DOHH2 (cell line): Measurements from ENCODE around the gene COL17A1.

ENCODE experiments used
- H3F3A ChIP-seq: fragments of 200-600 bp; sonication (generic), shearing (Covaris generic); 2 replicates; pipeline ENCODE4 v1.6.0; 2016; ENCODE audit warnings: antibody characterized with exemption, mild to moderate bottlenecking; ENCODE audit not compliant: control insufficient read depth, insufficient read depth
- H3K27ac ChIP-seq: fragments of 200-600 bp; sonication (generic); 2 replicates; pipeline ENCODE4 v1.5.1; 2014; ENCODE audit warnings: low read depth, mild to moderate bottlenecking, low read length, moderate library complexity
- H3K27me3 ChIP-seq: fragments of 200-600 bp; sonication (generic); 2 replicates; pipeline ENCODE4 v1.6.1; 2014; ENCODE audit warnings: mild to moderate bottlenecking, low read length, mixed read lengths; ENCODE audit not compliant: control insufficient read depth
- H3K36me3 ChIP-seq: fragments of 200-600 bp; sonication (generic); 2 replicates; pipeline ENCODE4 v1.6.1; 2014; ENCODE audit warnings: mild to moderate bottlenecking, low read length, moderate library complexity, mixed read lengths; ENCODE audit not compliant: control insufficient read depth
- H3K4me1 ChIP-seq: fragments of 200-600 bp; sonication (generic); 2 replicates; pipeline ENCODE4 v1.6.1; 2014; ENCODE audit warnings: mild to moderate bottlenecking, low read length, mixed read lengths; ENCODE audit not compliant: control insufficient read depth
- H3K4me2 ChIP-seq: fragments of 200-600 bp; sonication (generic); 2 replicates; pipeline ENCODE4 v1.6.0; 2014; ENCODE audit warnings: mild to moderate bottlenecking, low read length, moderate library complexity
- H3K4me3 ChIP-seq: fragments of 200-600 bp; sonication (generic); 2 replicates; pipeline ENCODE4 v1.5.1; 2014; ENCODE audit warnings: mild to moderate bottlenecking, low read length, mixed read lengths
- H3K79me2 ChIP-seq: fragments of 200-600 bp; sonication (generic); 2 replicates; pipeline ENCODE4 v1.6.1; 2014; ENCODE audit warnings: mild to moderate bottlenecking, low read length, mixed read lengths; ENCODE audit not compliant: control insufficient read depth
- H3K9me2 ChIP-seq: fragments of 200-600 bp; sonication (generic); replicated peaks from 2 replicates; pipeline ENCODE4 v1.6.1; 2014; ENCODE audit warnings: mild to moderate bottlenecking, low read length, mixed read lengths; ENCODE audit not compliant: control insufficient read depth
- H3K9me3 ChIP-seq: fragments of 200-600 bp; sonication (generic); 2 replicates; pipeline ENCODE4 v1.6.1; 2014; ENCODE audit warnings: antibody characterized with exemption, low read length, mixed read lengths; ENCODE audit not compliant: control insufficient read depth, insufficient read depth
- H4K20me1 ChIP-seq: fragments of 200-600 bp; sonication (generic); 2 replicates; pipeline ENCODE4 v1.6.0; 2014; ENCODE audit warnings: low read depth, mild to moderate bottlenecking, antibody characterized with exemption, low read length, moderate library complexity; ENCODE audit not compliant: control insufficient read depth, insufficient read depth
- EZH2phosphoT487 ChIP-seq: fragments of 200-600 bp; sonication (generic); IDR thresholded peaks from 2 replicates; pipeline ENCODE4 v1.6.1; 2017; ENCODE audit warnings: borderline replicate concordance, mild to moderate bottlenecking, antibody characterized with exemption, low read length, moderate library complexity, mixed read lengths
- TF ChIP-seq, protein P1 (sequence below): fragments of 200-600 bp; sonication (generic); IDR thresholded peaks from one replicate; pipeline ENCODE4 v1.5.1; 2014; ENCODE audit warnings: antibody characterized with exemption, mild to moderate bottlenecking, low read depth, low read length; ENCODE audit not compliant: poor library complexity, severe bottlenecking

COL17A1 gene

DNA sequence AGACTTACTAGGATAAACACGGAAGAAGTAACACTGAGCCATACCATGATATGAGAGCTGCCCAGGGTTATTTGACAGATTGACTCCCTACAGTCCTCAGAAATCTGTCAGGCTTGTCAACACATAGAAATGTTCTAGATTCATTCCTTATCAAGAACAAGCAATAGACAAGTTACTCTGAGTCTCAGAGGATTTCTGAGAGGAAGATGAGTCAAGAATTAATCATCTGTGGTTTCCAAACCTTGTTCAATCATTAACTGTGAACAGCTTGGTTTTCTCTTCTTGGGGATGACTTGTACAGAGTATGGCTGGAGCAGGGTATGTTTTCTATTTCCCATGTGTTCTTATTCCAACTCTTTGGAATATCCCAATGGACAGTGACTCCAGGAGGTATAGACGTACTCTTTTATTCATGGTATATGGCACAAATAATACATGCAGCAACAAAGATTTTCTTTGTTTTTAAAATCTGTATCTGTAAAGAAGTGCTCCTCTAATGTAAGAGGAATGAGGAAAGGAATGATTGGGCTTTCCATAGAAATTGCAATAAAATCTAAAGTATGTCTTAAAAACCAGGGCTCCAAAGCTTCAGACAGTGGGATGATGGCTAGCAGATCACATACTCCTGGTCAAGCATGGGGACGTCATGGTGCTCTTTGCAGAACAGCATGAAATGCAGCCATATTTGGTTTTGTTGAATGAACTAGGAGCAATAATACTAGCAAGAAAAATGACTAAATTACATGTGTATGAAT is 24.4 kb upstream of the COL17A1 start:
- Histone ChIP-seq H3K27ac (no peak overlapping the region), H3K36me3 (no peaks in the 10 kb centered on the region), H3K4me1 (peaks cover 6% of the 10 kb centered on the region), H3K9me3 (no peaks in the 10 kb centered on the region), H3K79me2 (no peaks in the 10 kb centered on the region), H3K9me2 (no peaks in the 10 kb centered on the region), H3K4me2 (no peak overlapping the region), H3K4me3 (no peak overlapping the region), H3F3A (no peaks in the 10 kb centered on the region), H3K27me3 (peaks cover 9% of the 10 kb centered on the region), H4K20me1 (no peaks in the 10 kb centered on the region)
- no peak for TF ChIP-seq EZH2phosphoT487
- TF ChIP-seq, protein P1, sequence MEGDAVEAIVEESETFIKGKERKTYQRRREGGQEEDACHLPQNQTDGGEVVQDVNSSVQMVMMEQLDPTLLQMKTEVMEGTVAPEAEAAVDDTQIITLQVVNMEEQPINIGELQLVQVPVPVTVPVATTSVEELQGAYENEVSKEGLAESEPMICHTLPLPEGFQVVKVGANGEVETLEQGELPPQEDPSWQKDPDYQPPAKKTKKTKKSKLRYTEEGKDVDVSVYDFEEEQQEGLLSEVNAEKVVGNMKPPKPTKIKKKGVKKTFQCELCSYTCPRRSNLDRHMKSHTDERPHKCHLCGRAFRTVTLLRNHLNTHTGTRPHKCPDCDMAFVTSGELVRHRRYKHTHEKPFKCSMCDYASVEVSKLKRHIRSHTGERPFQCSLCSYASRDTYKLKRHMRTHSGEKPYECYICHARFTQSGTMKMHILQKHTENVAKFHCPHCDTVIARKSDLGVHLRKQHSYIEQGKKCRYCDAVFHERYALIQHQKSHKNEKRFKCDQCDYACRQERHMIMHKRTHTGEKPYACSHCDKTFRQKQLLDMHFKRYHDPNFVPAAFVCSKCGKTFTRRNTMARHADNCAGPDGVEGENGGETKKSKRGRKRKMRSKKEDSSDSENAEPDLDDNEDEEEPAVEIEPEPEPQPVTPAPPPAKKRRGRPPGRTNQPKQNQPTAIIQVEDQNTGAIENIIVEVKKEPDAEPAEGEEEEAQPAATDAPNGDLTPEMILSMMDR: no peak

DNA sequence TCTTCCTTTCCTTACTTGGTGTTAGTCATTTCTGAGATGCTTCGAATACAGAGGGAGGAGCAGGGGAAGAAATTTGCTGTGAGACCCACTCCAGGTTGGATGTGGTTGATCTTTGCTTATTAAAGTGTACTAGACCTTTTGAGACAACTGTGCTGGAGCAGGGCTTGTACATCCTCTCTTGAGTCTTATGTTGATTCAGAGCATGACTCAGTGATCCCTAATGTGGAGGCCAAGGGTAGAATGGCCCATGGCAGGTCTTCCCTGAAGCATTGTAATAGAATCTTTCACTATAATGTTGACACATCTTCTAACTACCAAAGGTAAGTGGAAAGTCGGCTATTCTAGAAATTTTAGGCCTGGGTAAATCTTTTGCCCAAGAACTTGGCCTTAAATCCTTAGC is 19.2 kb upstream of the COL17A1 start:
- Histone ChIP-seq H3K27ac (no peak overlapping the region), H4K20me1 (no peaks in the 10 kb centered on the region), H3K27me3 (peaks cover 19% of the 10 kb centered on the region; the same call in 1 of the 2 replicates), H3K4me3 (no peak overlapping the region), H3F3A (no peaks in the 10 kb centered on the region), H3K4me1 (no peaks in the 10 kb centered on the region), H3K79me2 (no peaks in the 10 kb centered on the region), H3K9me3 (no peaks in the 10 kb centered on the region), H3K36me3 (no peaks in the 10 kb centered on the region), H3K9me2 (no peaks in the 10 kb centered on the region), H3K4me2 (no peak overlapping the region)
- TF ChIP-seq, protein P1: no peak
- TF ChIP-seq EZH2phosphoT487: no peak

DNA sequence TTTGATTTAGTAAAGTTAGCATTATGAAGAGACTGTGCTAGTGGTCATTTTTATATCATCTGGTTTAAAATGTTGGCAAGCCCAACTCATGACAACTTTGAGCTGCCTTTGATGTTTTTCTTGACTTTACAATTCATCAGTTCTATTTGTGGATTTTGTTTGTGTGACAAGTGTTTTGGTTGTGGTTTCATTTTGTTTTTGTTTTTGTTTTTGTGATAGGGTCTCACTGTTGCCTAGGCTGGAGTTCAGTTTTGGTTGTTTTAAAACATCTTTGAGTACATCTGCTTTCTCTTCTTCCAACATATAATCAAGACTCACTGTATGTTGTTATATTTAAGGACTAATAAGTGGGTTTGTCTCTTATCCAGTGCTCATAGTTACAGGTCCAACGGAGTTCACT is 18.7 kb upstream of the COL17A1 start:
- Histone ChIP-seq H3K36me3 (no peaks in the 10 kb centered on the region), H3K4me2 (no peak overlapping the region), H3K9me2 (no peaks in the 10 kb centered on the region), H3K4me1 (no peaks in the 10 kb centered on the region), H3F3A (no peaks in the 10 kb centered on the region), H3K27me3 (peaks cover 19% of the 10 kb centered on the region; the same call in 1 of the 2 replicates), H3K79me2 (no peaks in the 10 kb centered on the region), H3K4me3 (no peak overlapping the region), H4K20me1 (no peaks in the 10 kb centered on the region), H3K9me3 (no peaks in the 10 kb centered on the region), H3K27ac (no peak overlapping the region)
- no peak for TF ChIP-seq EZH2phosphoT487
- TF ChIP-seq, protein P1: no peak
